Measurements from ENCODE around the gene LRG1.

LRG1 gene

DNA sequence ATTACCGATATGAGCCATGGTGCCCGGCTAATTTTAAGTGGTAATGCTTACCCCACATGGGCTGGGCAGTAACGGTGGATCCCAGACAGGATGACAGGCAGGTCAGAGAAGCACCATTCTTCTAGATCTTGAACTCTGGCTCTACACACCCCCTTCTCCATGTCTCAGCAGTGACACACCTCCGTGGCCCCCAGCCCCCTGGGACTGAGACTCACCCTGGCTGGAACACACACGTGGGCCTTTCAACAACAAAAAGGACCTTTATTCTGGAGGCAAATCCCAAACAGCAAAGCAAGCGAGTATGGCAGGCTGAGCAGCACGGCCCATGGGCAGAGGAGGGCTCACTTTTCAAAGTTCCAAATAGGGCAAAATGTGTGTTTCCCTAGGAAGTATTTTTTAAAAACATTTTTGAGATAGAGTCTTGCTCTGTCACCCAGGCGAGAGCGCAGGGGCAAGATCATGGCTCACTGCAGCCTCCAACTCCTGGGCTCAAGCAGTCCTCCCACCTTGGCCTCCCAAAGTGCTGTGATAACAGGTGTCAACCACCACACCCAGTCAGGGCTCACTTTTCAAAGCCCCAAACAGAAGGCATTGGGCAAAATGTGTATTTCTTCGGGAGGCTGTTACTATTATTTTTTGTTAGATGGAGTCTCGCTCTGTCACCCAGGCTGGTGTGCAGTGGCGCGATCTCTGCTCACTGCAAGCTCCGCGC lies 17.4 kb downstream of the LRG1 start:
- FAIRE-seq (no peak), DNase-seq (ENCODE audit: insufficient read length, low spot score) (no peak)
- TF ChIP-seq PAX5 (IDR thresholded peaks at IDR 0.05; ENCODE audit: insufficient read depth, low read length, severe bottlenecking) = no peak
- TF ChIP-seq POLR2A (IDR thresholded peaks at IDR 0.05; ENCODE audit: low read depth, low read length) = no peak
- TF ChIP-seq POU2F2 (IDR thresholded peaks at IDR 0.05; ENCODE audit: low read depth, low read length) = no peak
- no peak for TF ChIP-seq SPI1 (IDR thresholded peaks at IDR 0.05; ENCODE audit: low read depth, low read length)
- no peak for TF ChIP-seq TAF1 (IDR thresholded peaks at IDR 0.05; ENCODE audit: low read depth, low read length)
- TF ChIP-seq POLR2AphosphoS5 (IDR thresholded peaks at IDR 0.05; ENCODE audit: low read depth, low read length) = no peak

DNA sequence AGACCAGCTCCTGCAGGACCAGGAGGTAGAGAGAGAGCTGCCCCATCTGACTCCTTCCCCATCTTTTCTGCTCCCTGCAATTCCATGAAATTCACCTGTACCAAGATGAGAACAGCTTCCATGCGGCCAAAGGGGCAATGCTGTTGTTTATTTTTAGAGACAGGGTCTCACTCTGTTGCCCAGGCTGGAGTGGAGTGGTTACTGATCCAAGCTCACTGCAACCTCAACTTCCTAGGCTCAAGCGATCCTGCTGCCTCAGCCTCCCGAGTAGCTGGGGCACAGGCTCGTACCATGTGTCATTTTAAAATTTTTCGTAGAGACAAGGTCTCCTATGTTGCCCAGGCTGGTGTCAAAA lies 18.0 kb downstream of the LRG1 start:
- FAIRE-seq (no peak), DNase-seq (ENCODE audit: insufficient read length, low spot score) (no peak)
- TF ChIP-seq POLR2A (IDR thresholded peaks at IDR 0.05; ENCODE audit: low read depth, low read length) = no peak
- no peak for TF ChIP-seq TAF1 (IDR thresholded peaks at IDR 0.05; ENCODE audit: low read depth, low read length)
- TF ChIP-seq PAX5 (IDR thresholded peaks at IDR 0.05; ENCODE audit: insufficient read depth, low read length, severe bottlenecking) = no peak
- TF ChIP-seq POU2F2 (IDR thresholded peaks at IDR 0.05; ENCODE audit: low read depth, low read length) = no peak

DNA sequence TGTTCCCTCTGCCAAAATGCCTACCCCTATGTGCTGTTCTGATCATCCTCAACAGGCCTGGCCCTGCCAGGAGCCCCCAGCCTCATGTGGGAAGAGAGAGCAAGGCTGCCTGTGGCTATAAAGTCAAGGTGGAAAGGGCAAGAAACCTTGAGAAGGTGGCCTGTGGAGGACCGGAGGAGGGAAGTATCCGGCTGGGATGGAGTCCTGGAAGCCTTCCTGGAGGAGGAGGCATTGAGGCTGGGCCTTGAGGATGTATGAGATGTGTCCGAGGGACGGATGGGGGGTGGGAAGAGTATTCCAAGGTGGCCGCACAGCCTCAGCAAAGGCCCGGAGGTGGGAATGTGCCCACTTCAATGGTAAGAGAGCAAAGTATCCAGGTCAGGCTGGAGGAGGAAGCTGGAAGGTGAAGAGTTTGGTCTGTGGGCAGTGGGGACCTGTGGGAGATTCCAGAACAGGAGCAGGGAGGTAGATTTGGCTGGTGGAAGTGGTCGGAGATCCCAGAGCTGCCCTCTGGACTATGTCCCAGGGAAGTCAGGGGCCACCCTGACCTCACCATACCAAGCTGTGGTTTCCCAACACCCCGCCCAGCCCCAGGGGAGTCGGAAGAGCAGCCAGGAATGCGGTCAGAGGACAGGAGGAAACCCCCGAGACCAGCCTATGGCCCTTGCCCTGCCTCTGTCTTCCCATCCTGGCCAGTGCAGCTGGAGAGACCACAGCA lies 18.5 kb downstream of the LRG1 start:
- TF ChIP-seq POU2F2 (IDR thresholded peaks at IDR 0.05; ENCODE audit: low read depth, low read length) = no peak
- TF ChIP-seq PAX5 (IDR thresholded peaks at IDR 0.05; ENCODE audit: insufficient read depth, low read length, severe bottlenecking) = no peak
- no peak for DNase-seq (ENCODE audit: insufficient read length, low spot score)
- no peak for FAIRE-seq

DNA sequence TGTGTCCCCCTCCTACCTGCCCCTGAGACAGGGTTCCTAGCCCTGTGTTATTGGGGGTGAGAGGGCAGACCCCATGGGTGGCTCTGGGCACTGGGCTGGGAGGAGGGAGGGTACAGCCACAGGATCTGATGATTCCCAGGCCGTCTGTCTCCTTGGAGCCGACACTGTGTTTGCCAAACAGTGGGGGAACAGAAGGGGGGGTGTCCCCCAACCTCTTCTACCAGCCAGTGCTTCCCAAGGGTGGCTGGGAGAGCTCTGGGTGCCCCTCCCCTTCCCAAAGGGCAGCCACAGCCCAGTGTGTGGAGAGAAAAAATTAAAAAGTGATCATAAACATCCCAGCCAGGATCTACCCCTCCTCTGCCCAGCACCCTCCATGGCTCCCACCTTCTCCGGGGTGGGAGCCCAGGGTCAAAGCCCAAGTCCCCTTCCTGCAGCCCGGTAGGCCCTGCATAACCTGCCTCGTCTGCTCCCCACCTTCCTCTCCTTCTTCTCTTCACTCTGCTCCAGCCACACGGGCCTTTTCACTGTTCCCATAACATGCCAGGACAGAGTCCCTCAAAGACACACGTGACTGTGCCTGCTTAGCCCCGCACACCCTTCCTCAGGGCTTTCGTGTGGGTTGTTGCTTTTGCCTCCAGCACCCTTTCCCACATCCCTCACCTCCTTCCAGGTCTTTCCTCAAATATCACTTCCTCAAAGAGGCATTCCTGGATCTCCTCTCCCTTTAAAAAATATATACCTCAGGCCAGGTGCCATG lies 20.1 kb downstream of the LRG1 start:
- no peak for DNase-seq (ENCODE audit: insufficient read length, low spot score)
- TF ChIP-seq POLR2A (IDR thresholded peaks at IDR 0.05; ENCODE audit: low read depth, low read length) = no peak
- FAIRE-seq = no peak

DNA sequence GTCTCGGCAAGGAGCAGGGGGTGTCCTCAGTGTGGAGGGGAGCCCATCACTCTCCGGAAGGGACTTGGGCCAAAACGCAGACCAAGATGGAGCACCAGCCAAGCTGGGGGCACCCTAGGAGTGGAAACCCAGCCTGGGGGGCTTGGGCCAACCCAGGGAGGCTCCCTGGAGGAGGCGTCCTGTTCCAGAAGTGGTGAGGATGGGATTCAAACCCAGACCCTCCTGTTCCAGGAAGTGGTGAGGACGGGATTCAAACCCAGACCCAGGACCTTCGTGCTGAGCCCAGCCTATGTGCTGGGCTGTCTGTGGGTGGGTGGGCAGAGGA lies 20.7 kb downstream of the LRG1 start:
- DNase-seq (ENCODE audit: insufficient read length, low spot score) (no peak), FAIRE-seq (no peak)
- TF ChIP-seq POU2F2 (IDR thresholded peaks at IDR 0.05; ENCODE audit: low read depth, low read length) (no peak), PAX5 (IDR thresholded peaks at IDR 0.05; ENCODE audit: insufficient read depth, low read length, severe bottlenecking) (no peak), SPI1 (IDR thresholded peaks at IDR 0.05; ENCODE audit: low read depth, low read length) (no peak), POLR2A (IDR thresholded peaks at IDR 0.05; ENCODE audit: low read depth, low read length) (no peak), POLR2AphosphoS5 (IDR thresholded peaks at IDR 0.05; ENCODE audit: low read depth, low read length) (no peak), TAF1 (IDR thresholded peaks at IDR 0.05; ENCODE audit: low read depth, low read length) (no peak)

DNA sequence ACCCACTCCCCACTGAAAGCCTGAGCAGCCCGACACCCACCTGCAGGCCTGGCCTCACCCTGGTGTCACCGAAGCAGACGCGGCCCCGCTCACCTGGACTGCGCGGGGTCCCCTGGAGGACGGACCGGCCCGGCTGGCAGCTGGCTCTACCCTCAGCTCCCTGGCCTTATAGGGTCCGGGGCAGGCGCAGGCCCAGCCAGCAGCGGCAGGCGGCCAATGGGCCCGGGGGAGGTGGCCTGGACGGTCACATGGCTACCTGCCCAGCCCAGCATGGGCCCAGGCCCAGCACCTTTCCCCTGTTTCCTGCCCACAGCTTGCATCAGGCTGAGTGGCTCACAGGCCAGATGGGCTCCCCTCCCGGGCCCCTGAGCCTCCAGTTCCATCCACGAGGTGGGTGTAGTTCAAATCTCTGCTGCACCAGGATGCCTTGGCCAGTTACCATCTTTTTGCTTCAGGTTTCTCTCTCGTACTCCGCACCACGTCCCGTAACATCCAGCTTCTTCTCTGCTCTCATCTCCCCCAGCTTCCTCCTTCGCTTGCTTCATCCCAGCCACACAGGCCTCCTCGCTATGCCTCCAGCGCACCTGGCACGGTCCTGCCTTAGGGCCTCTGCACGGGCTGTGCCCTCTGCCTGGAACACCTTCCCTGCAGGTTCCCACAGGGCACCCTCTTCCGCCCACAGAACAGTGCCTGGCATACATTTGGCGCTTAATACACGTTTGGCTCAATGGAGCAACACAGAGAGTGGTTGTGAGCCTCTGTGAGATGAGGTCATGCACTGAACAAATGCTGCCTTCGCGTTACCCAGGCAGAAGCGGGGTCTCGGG lies 21.3 kb downstream of the LRG1 start, which contains the start of gene PLIN4:
Gene PLIN4 (minus strand): TSS at position 142 of the 827 bp plus-strand sequence. CDS start 214 bp downstream, outside the sequence.
- DNase-seq (ENCODE audit: insufficient read length, low spot score) (no peak), FAIRE-seq (no peak)
- TF ChIP-seq TAF1 (IDR thresholded peaks at IDR 0.05; ENCODE audit: low read depth, low read length) (no peak), SPI1 (IDR thresholded peaks at IDR 0.05; ENCODE audit: low read depth, low read length) (no peak), POLR2AphosphoS5 (IDR thresholded peaks at IDR 0.05; ENCODE audit: low read depth, low read length) (no peak), POLR2A (IDR thresholded peaks at IDR 0.05; ENCODE audit: low read depth, low read length) (no peak), POU2F2 (IDR thresholded peaks at IDR 0.05; ENCODE audit: low read depth, low read length) (no peak), PAX5 (IDR thresholded peaks at IDR 0.05; ENCODE audit: insufficient read depth, low read length, severe bottlenecking) (no peak)

DNA sequence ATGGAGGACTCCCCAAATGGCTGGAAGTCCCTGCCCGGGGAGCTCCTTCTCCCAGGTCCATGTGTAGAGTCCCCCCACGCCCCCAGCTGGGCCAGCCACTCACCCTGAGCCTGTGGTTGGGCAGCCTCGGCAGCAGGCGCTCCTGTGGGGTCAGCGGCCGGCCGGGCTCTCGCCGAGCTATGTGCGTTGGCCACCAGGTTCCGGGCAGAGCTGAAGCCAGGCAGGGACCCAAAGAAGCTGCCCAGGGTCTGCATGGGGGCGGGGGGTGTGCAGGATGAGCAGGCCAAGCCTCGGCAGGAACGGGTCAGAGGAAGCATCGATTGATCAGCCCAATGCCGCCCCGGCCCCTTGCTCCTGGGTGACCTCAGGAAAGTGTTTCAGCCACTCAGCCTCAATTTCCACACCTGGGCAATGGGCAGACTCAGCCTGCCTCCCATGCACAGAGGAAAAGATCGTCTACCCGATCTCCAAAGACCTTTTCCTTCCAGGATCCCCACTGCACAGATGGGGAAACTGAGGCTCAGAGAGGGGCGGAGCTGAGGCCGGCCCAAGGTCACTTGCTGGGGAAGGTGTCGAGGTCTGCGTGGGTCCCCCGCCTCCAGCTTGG lies 22.3 kb downstream of the LRG1 start:
- TF ChIP-seq PAX5 (IDR thresholded peaks at IDR 0.05; ENCODE audit: insufficient read depth, low read length, severe bottlenecking) (no peak), POU2F2 (IDR thresholded peaks at IDR 0.05; ENCODE audit: low read depth, low read length) (no peak), SPI1 (IDR thresholded peaks at IDR 0.05; ENCODE audit: low read depth, low read length) (no peak), TAF1 (IDR thresholded peaks at IDR 0.05; ENCODE audit: low read depth, low read length) (no peak), POLR2A (IDR thresholded peaks at IDR 0.05; ENCODE audit: low read depth, low read length) (no peak), POLR2AphosphoS5 (IDR thresholded peaks at IDR 0.05; ENCODE audit: low read depth, low read length) (no peak)
- DNase-seq (ENCODE audit: insufficient read length, low spot score) (no peak), FAIRE-seq (no peak)

DNA sequence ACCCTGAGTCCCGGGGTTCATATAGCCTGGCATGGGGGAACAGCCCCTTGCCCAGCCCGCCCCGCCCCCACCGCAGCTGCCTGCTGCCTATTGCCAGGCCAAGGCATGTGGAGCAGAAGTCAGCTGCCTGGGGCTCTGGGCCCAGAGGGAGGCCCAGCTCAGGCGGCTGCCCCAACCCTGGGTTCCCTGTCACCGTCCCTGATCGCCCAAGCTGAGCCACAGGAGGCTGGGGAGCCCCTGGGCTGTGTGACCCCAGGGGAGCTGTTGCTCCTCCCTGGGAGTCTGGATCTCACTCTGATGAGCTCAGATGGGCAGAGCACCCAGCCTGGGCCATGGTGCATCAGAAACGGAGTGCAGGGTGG lies 22.9 kb downstream of the LRG1 start:
- no peak for FAIRE-seq
- DNase-seq (ENCODE audit: insufficient read length, low spot score) = no peak
- TF ChIP-seq TAF1 (IDR thresholded peaks at IDR 0.05; ENCODE audit: low read depth, low read length) (no peak), POLR2A (IDR thresholded peaks at IDR 0.05; ENCODE audit: low read depth, low read length) (no peak), SPI1 (IDR thresholded peaks at IDR 0.05; ENCODE audit: low read depth, low read length) (no peak)

DNA sequence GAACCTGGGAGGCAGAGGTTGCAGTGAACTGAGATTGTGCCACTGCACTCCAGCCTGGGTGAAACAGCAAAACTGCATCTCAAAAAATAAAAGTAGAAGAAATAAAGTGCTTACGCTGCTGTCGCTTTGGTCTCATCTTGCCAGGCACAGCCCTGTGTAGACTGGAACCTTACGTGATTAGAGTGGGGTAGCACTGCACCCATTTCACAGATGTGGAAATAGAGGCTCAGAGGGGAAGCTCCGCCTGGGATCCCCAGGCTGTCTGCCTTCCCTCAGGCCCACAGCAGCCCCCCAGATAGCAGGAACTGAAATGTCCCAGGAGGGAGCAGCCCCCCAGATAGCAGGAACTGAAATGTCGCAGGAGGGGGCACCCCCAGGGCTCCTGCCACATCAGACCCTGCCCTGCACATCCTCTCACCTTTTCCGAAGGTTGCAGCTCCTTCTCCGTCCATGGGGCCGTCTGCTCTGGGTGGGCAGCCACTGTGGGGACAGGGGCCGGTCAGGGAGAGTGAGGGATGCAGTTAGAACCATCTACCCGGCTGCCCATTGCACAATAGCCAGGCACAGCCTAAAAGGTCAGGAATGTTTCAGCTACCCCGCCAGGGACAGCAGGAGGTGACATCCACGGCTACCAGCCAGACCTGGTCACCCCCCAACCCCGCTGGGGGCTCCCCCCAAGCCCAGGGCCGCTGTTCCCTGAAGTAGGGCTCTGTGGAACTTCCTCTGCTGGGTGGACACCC lies 23.5 kb downstream of the LRG1 start:
- DNase-seq (ENCODE audit: insufficient read length, low spot score) = no peak
- TF ChIP-seq SPI1 (IDR thresholded peaks at IDR 0.05; ENCODE audit: low read depth, low read length) (no peak), POLR2A (IDR thresholded peaks at IDR 0.05; ENCODE audit: low read depth, low read length) (no peak), POU2F2 (IDR thresholded peaks at IDR 0.05; ENCODE audit: low read depth, low read length) (no peak), TAF1 (IDR thresholded peaks at IDR 0.05; ENCODE audit: low read depth, low read length) (no peak), PAX5 (IDR thresholded peaks at IDR 0.05; ENCODE audit: insufficient read depth, low read length, severe bottlenecking) (no peak), POLR2AphosphoS5 (IDR thresholded peaks at IDR 0.05; ENCODE audit: low read depth, low read length) (no peak)
- no peak for FAIRE-seq

Measured in GM12891 (cell line).